Natural killer cell (primary cell): ENCODE measurements around the gene CNPY1. TPM values are rescaled to one million over a fixed set of nuclear protein-coding genes. Genes with fewer than 3 reads are reported as not detected.
A peak's percentile ranks its signal among the peaks of the same experiment; 100 is the strongest.

Experiments
- ATAC-seq, 3 donors: fragments of 150-1000 bp in 2 of 3; fragments of 200-7000 bp in 1 of 3; cut with Tn5 transposase; 1 replicate in 1 of 3; 2 replicates in 2 of 3; pipeline ENCODE4 v1.10.0; 2021; ENCODE audit warnings: mild to moderate bottlenecking in 2 of 3, moderate library complexity in 2 of 3
- DNase-seq, 2 donors: peaks; one replicate each; pipeline versions ENCODE4 v3.0.0 to v3.0.0-alpha.2; 2013 to 2021; ENCODE audit warnings: mixed read lengths in 1 of 2
- H3K27ac ChIP-seq: one replicate; pipeline ENCODE4 v1.5.1; 2013; ENCODE audit warnings: mild to moderate bottlenecking, low read length
- H3K27me3 ChIP-seq: one replicate; pipeline ENCODE4 v1.6.1; 2013; ENCODE audit warnings: low read length; ENCODE audit not compliant: control insufficient read depth, insufficient read depth
- H3K36me3 ChIP-seq: one replicate; pipeline ENCODE4 v1.6.1; 2013; ENCODE audit warnings: low read length; ENCODE audit not compliant: control insufficient read depth, insufficient read depth
- H3K4me1 ChIP-seq: one replicate; pipeline ENCODE4 v1.6.1; 2013; ENCODE audit warnings: low read length; ENCODE audit not compliant: control insufficient read depth, insufficient read depth
- H3K4me3 ChIP-seq: one replicate; pipeline ENCODE4 v1.5.1; 2013; ENCODE audit warnings: low read length
- H3K9me3 ChIP-seq: one replicate; pipeline ENCODE4 v1.6.1; 2013; ENCODE audit warnings: low read length; ENCODE audit not compliant: control insufficient read depth, insufficient read depth
- H3K27ac Mint-ChIP-seq, 2 donors: one replicate each; pipeline ENCODE4 v1.8.0; 2022; ENCODE audit warnings: mild to moderate bottlenecking in 2 of 2, mixed read lengths in 2 of 2, moderate library complexity in 1 of 2
- H3K27me3 Mint-ChIP-seq, 2 donors: one replicate each; pipeline ENCODE4 v1.8.0; 2022; ENCODE audit warnings: low read depth in 2 of 2, mixed read lengths in 2 of 2
- H3K36me3 Mint-ChIP-seq: one replicate; pipeline ENCODE4 v1.8.0; 2022; ENCODE audit warnings: mixed read lengths
- H3K4me1 Mint-ChIP-seq, 2 donors: one replicate each; pipeline ENCODE4 v1.8.0; 2022; ENCODE audit warnings: mixed read lengths in 2 of 2
- H3K4me3 Mint-ChIP-seq: one replicate; pipeline ENCODE4 v1.8.0; 2022; ENCODE audit warnings: mild to moderate bottlenecking, moderate library complexity, mixed read lengths
- H3K9me3 Mint-ChIP-seq, 2 donors: one replicate each; pipeline ENCODE4 v1.8.0; 2022; ENCODE audit warnings: mixed read lengths in 2 of 2
- WGBS: methylation state at CpG from one replicate; pipeline ENCODE4 v1.1.7; 2013; ENCODE audit warnings: missing lambda C conversion rate; ENCODE audit not compliant: insufficient coverage; 5-methylcytosine and 5-hydroxymethylcytosine counted together
- intact Hi-C: fragments of 100-400 bp; cut with micrococcal nuclease; formaldehyde crosslinking; loops from one replicate; pipeline ENCODE4 v1.14.2; 2022
- total RNA-seq, 4 donors: library from RNA; stranded (reverse); fragments of 120-200 nt in 1 of 4; gene quantifications; one replicate each; pipeline versions ENCODE4 v1.2.3 to v1.2.4, GENCODE V29; 2013 to 2022
- TF ChIP-seq, protein P1 (sequence below): fragments of 200-600 bp; IDR thresholded peaks from one replicate; pipeline ENCODE4 v1.8.0; 2022; ENCODE audit warnings: antibody characterized with exemption

The CNPY1 gene
- total RNA-seq, 3 donors from 2014 or later (not counting 1 experiment from before 2014, with no cell fraction given): not detected

DNA sequence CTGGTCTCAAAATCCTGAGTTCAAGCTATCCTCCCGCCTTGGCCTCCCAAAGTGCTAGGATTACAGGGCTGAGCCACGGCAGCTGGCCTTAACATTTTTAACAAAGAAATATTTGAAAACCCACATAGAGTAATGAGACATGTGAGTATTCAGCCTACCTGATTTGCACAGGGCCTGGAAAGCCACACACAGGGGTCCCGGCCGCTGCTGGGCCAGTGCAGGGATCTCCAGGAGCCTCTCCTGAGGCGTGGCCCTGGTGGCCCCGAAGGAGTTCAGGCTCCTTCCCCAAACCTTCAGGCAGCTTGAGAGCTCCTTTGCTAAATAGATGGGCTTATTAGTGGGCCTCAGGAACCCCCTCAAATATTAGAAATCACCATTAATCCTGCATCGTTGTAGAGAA lies 18.7 kb downstream of the CNPY1 start:
- Histone ChIP-seq H3K27me3 (peaks cover 10% of the 10 kb centered on the region), H3K9me3 (no peaks in the 10 kb centered on the region), H3K4me3 (no peak overlapping the region), H3K4me1 (no peaks in the 10 kb centered on the region), H3K36me3 (no peaks in the 10 kb centered on the region), H3K27ac (no peak overlapping the region)
- TF ChIP-seq, protein P1, sequence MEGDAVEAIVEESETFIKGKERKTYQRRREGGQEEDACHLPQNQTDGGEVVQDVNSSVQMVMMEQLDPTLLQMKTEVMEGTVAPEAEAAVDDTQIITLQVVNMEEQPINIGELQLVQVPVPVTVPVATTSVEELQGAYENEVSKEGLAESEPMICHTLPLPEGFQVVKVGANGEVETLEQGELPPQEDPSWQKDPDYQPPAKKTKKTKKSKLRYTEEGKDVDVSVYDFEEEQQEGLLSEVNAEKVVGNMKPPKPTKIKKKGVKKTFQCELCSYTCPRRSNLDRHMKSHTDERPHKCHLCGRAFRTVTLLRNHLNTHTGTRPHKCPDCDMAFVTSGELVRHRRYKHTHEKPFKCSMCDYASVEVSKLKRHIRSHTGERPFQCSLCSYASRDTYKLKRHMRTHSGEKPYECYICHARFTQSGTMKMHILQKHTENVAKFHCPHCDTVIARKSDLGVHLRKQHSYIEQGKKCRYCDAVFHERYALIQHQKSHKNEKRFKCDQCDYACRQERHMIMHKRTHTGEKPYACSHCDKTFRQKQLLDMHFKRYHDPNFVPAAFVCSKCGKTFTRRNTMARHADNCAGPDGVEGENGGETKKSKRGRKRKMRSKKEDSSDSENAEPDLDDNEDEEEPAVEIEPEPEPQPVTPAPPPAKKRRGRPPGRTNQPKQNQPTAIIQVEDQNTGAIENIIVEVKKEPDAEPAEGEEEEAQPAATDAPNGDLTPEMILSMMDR: no peak
- no peak for ATAC-seq
- no peak overlapping the region for H3K27ac Mint-ChIP-seq
- WGBS: 86% methylated on average over 6 of the region's 7 CpGs
- H3K4me1 Mint-ChIP-seq: peaks cover 2% of the 10 kb centered on the region in 2 donors
- intact Hi-C loops: no loop called here
- no peaks in the 10 kb centered on the region for H3K9me3 Mint-ChIP-seq
- no peaks in the 10 kb centered on the region for H3K36me3 Mint-ChIP-seq
- no peak overlapping the region for H3K4me3 Mint-ChIP-seq
- peaks cover 41 to 46% of the 10 kb centered on the region in 2 donors for H3K27me3 Mint-ChIP-seq
- DNase-seq: no peak

DNA sequence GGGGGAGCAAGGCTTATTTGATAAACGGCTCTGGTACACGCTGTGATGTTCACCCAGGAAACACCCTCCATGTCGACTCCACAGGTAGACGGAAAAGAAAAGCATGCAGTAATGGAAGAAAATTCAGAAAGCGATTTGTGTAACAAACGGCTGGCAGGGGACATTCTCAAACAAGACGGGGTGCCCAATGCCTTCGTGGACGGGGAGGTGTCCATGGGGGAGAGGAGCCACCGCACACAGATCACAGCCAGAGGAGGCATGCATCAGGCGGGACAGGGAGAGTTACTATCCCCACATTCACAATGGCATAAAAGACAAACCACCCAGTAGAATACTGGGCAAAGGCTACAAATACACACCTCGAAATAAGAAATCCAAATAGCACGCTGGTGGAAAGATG lies 20.1 kb downstream of the CNPY1 start:
- no peak overlapping the region for H3K27ac ChIP-seq
- Mint-ChIP-seq H3K4me3 (no peak overlapping the region), H3K27me3 (peaks cover 27 to 39% of the 10 kb centered on the region in 2 donors), H3K4me1 (no peaks in the 10 kb centered on the region), H3K9me3 (no peaks in the 10 kb centered on the region), H3K36me3 (no peaks in the 10 kb centered on the region), H3K27ac (no peak overlapping the region)
- DNase-seq: no peak
- intact Hi-C loops: no loop called here
- no peaks in the 10 kb centered on the region for H3K4me1 ChIP-seq
- H3K36me3 ChIP-seq: no peaks in the 10 kb centered on the region
- ATAC-seq: no peak
- H3K27me3 ChIP-seq: peaks cover under 1% of the 10 kb centered on the region
- H3K4me3 ChIP-seq: no peak overlapping the region
- WGBS: 80% methylated on average over 13 of the region's 13 CpGs
- H3K9me3 ChIP-seq: no peaks in the 10 kb centered on the region
- TF ChIP-seq, protein P1: no peak

DNA sequence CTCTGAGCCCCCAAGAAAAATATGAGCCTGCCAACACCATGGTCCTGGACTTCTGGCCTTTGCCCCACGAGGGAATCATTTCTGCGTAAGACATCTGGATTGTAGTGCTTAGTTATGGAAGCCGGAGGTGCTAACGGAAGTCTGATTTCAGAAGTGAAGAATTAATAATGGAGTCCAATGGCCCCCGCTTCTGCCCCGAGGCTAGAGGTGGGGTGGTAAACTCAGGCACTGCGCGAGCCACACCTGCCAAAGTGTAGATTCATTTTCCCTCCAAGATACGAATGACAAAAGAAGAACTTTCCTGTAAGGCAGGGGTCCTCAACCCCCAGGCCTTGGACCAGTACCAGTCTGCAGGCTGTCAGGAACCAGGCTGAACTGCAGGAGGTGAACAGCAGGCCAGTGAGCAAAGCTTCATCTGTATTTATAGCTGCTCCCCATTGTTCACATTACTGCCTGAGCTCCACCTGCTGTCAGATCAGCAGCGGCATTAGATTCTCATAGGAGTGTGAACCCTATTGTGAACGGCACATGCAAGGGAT lies 22.3 kb downstream of the CNPY1 start:
- ATAC-seq: no peak
- Mint-ChIP-seq H3K4me3 (no peak overlapping the region), H3K9me3 (no peaks in the 10 kb centered on the region), H3K4me1 (no peaks in the 10 kb centered on the region), H3K27ac (no peak overlapping the region), H3K27me3 (peaks cover 13 to 26% of the 10 kb centered on the region in 2 donors), H3K36me3 (no peaks in the 10 kb centered on the region)
- DNase-seq: peak in 1 of 2 donors; percentile 8
- Histone ChIP-seq H3K27me3 (peaks cover under 1% of the 10 kb centered on the region), H3K4me1 (no peaks in the 10 kb centered on the region), H3K27ac (no peak overlapping the region), H3K4me3 (no peak overlapping the region), H3K36me3 (no peaks in the 10 kb centered on the region), H3K9me3 (no peaks in the 10 kb centered on the region)
- intact Hi-C loops: no loop called here
- 83% methylated on average over 11 of the region's 11 CpGs for WGBS
- TF ChIP-seq, protein P1: no peak

DNA sequence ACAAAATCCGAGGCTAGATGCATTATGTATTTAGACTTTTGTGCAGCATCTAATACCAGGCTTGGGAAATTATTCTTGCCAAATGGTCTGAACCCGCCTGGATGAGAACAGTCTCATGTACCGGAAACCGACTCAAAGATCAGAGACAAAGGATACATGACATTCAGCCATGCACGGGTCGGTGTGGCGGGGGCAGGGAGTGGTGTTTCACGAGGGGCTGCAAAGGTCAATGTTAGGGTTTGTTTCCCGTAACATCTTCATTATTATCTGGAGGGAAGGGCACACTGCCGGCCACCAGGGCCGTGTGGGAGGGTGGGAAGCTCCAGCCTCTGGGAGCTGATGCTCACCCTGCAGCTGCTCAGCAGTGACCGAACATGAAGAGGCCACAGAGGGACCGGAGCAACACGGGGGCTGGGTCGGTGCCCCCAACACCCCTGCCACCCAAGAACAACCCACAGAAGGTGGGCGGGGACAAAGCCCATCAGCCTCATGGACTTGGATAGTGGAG lies 23.1 kb downstream of the CNPY1 start:
- H3K4me1 Mint-ChIP-seq: no peaks in the 10 kb centered on the region
- no peaks in the 10 kb centered on the region for H3K4me1 ChIP-seq
- TF ChIP-seq, protein P1: no peak

More for the DNA sequence above, 23.1 kb downstream of the CNPY1 start:
- H3K27me3 Mint-ChIP-seq: peaks cover 13 to 26% of the 10 kb centered on the region in 2 donors
- peaks cover 3% of the 10 kb centered on the region for H3K27me3 ChIP-seq
- no peak overlapping the region for H3K4me3 ChIP-seq
- ATAC-seq: no peak
- WGBS: 80% methylated on average over 16 of the region's 16 CpGs
- H3K4me3 Mint-ChIP-seq: no peak overlapping the region
- H3K36me3 Mint-ChIP-seq: no peaks in the 10 kb centered on the region
- no peak overlapping the region for H3K27ac Mint-ChIP-seq
- no peak for DNase-seq
- no peaks in the 10 kb centered on the region for H3K36me3 ChIP-seq
- H3K27ac ChIP-seq: no peak overlapping the region
- intact Hi-C loops: no loop called here
- H3K9me3 ChIP-seq: no peaks in the 10 kb centered on the region
- H3K9me3 Mint-ChIP-seq: no peaks in the 10 kb centered on the region
